Measurements from ENCODE around the gene MOGAT2.

- TF ChIP-seq, protein P1, sequence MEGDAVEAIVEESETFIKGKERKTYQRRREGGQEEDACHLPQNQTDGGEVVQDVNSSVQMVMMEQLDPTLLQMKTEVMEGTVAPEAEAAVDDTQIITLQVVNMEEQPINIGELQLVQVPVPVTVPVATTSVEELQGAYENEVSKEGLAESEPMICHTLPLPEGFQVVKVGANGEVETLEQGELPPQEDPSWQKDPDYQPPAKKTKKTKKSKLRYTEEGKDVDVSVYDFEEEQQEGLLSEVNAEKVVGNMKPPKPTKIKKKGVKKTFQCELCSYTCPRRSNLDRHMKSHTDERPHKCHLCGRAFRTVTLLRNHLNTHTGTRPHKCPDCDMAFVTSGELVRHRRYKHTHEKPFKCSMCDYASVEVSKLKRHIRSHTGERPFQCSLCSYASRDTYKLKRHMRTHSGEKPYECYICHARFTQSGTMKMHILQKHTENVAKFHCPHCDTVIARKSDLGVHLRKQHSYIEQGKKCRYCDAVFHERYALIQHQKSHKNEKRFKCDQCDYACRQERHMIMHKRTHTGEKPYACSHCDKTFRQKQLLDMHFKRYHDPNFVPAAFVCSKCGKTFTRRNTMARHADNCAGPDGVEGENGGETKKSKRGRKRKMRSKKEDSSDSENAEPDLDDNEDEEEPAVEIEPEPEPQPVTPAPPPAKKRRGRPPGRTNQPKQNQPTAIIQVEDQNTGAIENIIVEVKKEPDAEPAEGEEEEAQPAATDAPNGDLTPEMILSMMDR (IDR thresholded peaks at IDR 0.05) = no peak
- TF ChIP-seq EZH2 (IDR thresholded peaks at IDR 0.05) (no peak), EZH2phosphoT487 (IDR thresholded peaks at IDR 0.05) (no peak)
These were observed 50.1 kb downstream of the MOGAT2 start for GRCh38 chr11:75767793-75768111.
